Neutrophil (primary cell): ENCODE data around the gene DYRK1A.

Experiments used
- H3K27ac ChIP-seq: fragments of 200-600 bp; sonication (generic); 2 replicates; pipeline ENCODE4 v1.5.1; 2016; ENCODE audit warnings: mild to moderate bottlenecking, moderate library complexity
- H3K27me3 ChIP-seq: fragments of 200-600 bp; sonication (generic); 2 replicates; pipeline ENCODE4 v1.6.0; 2016; ENCODE audit warnings: mild to moderate bottlenecking
- H3K36me3 ChIP-seq: fragments of 200-600 bp; sonication (generic); 2 replicates; pipeline ENCODE4 v1.5.1; 2017
- H3K4me1 ChIP-seq, 2 experiments: fragments of 200-600 bp in 1 of 2; sonication (generic) in 1 of 2; 1 replicate in 1 of 2; 2 replicates in 1 of 2; pipeline versions ENCODE4 v1.5.1 to v1.6.1; 2013 to 2016; ENCODE audit warnings: low read depth in 1 of 2, low read length in 1 of 2, mild to moderate bottlenecking in 1 of 2, moderate library complexity in 1 of 2; ENCODE audit not compliant: control insufficient read depth in 1 of 2, insufficient read depth in 1 of 2
- H3K4me3 ChIP-seq, 2 experiments: fragments of 200-600 bp in 1 of 2; sonication (generic) in 1 of 2; 1 replicate in 1 of 2; 2 replicates in 1 of 2; pipeline ENCODE4 v1.5.1; 2013 to 2016; ENCODE audit warnings: low read depth in 1 of 2, low read length in 1 of 2, mild to moderate bottlenecking in 1 of 2, moderate library complexity in 1 of 2
- H3K9me3 ChIP-seq: fragments of 200-600 bp; sonication (generic); 2 replicates; pipeline ENCODE4 v1.5.1; 2016
- TF ChIP-seq, protein P1 (sequence below): fragments of 200-600 bp; sonication (generic); IDR thresholded peaks from 2 replicates; pipeline ENCODE4 v1.5.1; 2016; ENCODE audit warnings: antibody characterized with exemption

The DYRK1A gene

DNA sequence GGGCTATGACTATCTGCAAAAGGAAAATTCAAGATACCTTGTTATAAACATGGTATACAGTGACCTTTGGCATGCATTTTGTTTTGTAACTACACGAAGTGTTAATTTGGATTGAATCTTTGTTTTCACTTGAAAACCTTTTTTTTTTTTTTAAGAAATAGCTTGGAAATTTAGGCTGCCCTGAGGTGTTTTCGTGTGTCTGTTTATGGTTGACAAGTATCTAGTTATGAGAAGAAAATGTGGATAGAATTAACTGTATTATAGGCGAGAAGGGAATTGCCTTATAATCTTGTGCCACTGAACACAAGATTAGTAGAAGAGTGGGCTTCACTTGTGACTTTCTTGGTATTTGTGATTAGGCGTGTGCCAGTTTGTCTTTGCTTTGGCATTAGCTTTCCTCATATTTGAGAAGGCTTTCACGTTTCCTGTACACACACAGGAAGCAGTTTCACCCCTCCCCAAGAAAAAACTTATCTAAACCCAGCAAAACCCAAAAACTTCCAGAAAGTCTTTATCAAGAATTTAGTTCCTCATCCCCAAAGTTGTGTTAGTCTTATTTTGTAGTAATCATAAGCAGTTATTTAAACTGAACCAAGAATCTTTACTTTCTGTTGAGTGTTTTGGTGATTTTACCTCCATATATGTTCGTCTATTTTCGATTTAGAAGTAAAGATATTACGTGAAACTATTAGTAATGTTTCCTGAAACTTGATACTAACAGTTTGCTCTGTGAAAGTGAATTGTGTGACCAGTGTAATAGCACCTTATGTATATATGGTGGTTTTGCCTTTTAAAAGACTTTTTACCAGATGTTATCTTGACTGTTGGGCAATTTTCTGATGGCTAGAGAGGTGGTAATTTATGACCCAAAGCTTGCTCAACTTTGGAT, 3.8 kb downstream of the DYRK1A start:
- Histone ChIP-seq H3K27ac (peak overlapping the region; percentile 99), H3K36me3 (no peaks in the 10 kb centered on the region), H3K27me3 (no peaks in the 10 kb centered on the region), H3K4me3 (peak overlapping the region; percentile 33 to 73), H3K9me3 (no peaks in the 10 kb centered on the region), H3K4me1 (peaks cover 69 to 72% of the 10 kb centered on the region in 2 experiments)
- TF ChIP-seq, protein P1, sequence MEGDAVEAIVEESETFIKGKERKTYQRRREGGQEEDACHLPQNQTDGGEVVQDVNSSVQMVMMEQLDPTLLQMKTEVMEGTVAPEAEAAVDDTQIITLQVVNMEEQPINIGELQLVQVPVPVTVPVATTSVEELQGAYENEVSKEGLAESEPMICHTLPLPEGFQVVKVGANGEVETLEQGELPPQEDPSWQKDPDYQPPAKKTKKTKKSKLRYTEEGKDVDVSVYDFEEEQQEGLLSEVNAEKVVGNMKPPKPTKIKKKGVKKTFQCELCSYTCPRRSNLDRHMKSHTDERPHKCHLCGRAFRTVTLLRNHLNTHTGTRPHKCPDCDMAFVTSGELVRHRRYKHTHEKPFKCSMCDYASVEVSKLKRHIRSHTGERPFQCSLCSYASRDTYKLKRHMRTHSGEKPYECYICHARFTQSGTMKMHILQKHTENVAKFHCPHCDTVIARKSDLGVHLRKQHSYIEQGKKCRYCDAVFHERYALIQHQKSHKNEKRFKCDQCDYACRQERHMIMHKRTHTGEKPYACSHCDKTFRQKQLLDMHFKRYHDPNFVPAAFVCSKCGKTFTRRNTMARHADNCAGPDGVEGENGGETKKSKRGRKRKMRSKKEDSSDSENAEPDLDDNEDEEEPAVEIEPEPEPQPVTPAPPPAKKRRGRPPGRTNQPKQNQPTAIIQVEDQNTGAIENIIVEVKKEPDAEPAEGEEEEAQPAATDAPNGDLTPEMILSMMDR: no peak

DNA sequence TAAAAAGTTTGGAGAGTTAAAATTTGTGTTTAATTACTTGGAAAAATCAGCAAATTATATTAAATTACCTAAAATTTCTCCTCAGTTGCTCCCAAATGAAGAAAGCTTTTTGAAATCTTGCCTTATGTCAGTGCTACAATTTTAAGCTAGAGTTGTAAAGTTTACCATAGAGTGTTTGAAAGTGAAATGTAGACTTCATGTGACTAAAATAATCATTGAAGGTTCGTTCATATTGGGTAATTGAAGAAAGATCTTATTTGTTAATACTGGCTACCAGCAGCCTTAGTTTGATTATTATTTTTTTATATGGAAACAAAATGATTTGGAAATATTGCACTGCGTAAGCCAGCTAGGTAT, 4.4 kb downstream of the DYRK1A start:
- Histone ChIP-seq H3K9me3 (no peaks in the 10 kb centered on the region), H3K4me3 (peak overlapping the region in 1 of 2 experiments; percentile 73), H3K4me1 (peaks cover 69 to 75% of the 10 kb centered on the region in 2 experiments), H3K36me3 (no peaks in the 10 kb centered on the region), H3K27ac (peak overlapping the region; percentile 99), H3K27me3 (no peaks in the 10 kb centered on the region)
- TF ChIP-seq, protein P1: no peak

- H3K4me1 ChIP-seq: peaks cover 69 to 84% of the 10 kb centered on the region in 2 experiments
- no peaks in the 10 kb centered on the region for H3K36me3 ChIP-seq
- TF ChIP-seq, protein P1: no peak
- H3K9me3 ChIP-seq: no peaks in the 10 kb centered on the region
- no peaks in the 10 kb centered on the region for H3K27me3 ChIP-seq
- no peak overlapping the region for H3K4me3 ChIP-seq
- peak overlapping the region; percentile 62 for H3K27ac ChIP-seq
Measured at GRCh38 chr21:37372127-37372731, 5.7 kb downstream of the DYRK1A start.

GRCh38 chr21:37372951-37373350, 6.4 kb downstream of the DYRK1A start:
- Histone ChIP-seq H3K4me3 (no peak overlapping the region), H3K9me3 (no peaks in the 10 kb centered on the region), H3K27ac (peak overlapping the region; percentile 62), H3K27me3 (no peaks in the 10 kb centered on the region), H3K36me3 (no peaks in the 10 kb centered on the region), H3K4me1 (peaks cover 73 to 91% of the 10 kb centered on the region in 2 experiments)
- TF ChIP-seq, protein P1: no peak

DNA sequence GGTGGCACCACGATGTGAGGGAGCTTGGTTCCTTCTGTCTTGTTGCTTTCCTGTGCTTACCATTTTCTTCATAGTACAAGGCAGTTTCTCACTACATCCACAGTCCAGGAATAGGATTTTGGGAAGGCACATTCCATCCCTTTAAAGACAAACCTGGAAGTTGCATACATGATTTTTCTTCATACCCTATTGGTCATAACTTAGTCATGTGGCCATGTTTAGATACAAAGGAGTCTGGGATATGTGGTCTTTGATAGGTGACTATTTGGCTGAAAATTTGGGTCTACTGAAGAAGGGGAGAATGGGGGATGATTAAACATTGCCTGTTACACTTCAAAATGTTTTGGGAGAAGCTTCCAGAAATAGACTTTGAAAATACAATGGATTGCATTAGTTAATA, 7.0 kb downstream of the DYRK1A start:
- H3K4me1 ChIP-seq: peaks cover 67 to 95% of the 10 kb centered on the region in 2 experiments
- H3K27ac ChIP-seq: peak overlapping the region; percentile 62
- no peaks in the 10 kb centered on the region for H3K27me3 ChIP-seq

More for the DNA sequence above, 7.0 kb downstream of the DYRK1A start:
- H3K36me3 ChIP-seq: no peaks in the 10 kb centered on the region
- no peaks in the 10 kb centered on the region for H3K9me3 ChIP-seq
- no peak overlapping the region for H3K4me3 ChIP-seq
- TF ChIP-seq, protein P1: no peak
